AG09309 (cell line): ENCODE results near the gene ZNF652.
"Not testable (repeated sequence)": the region's sequence is repeated elsewhere in the genome, so short reads cannot be mapped to it uniquely, and the experiment has no call there.

Experiments
- DNase-seq: peaks from one replicate; pipeline ENCODE4 v3.0.0-alpha.2; 2010; ENCODE audit warnings: low read depth
- H3K4me3 ChIP-seq: 2 replicates; pipeline ENCODE4 v1.5.1; 2011; ENCODE audit warnings: mild to moderate bottlenecking, low read depth, low read length, moderate library complexity; ENCODE audit not compliant: control insufficient read depth
- CTCF ChIP-seq: IDR thresholded peaks from 2 replicates; pipeline ENCODE4 v1.5.1; 2011; ENCODE audit warnings: mild to moderate bottlenecking, low read depth, low read length, inconsistent platforms; ENCODE audit not compliant: insufficient read depth, control insufficient read depth; ENCODE audit errors: missing control alignments

The ZNF652 gene

GRCh38 chr17:49393491-49394255 is 31.6 kb upstream of the ZNF652 start:
- H3K4me3 ChIP-seq: no peak overlapping the region
- DNase-seq: no peak
- no peak for TF ChIP-seq CTCF

GRCh38 chr17:49390548-49391324 is 28.7 kb upstream of the ZNF652 start:
- DNase-seq: no peak
- TF ChIP-seq CTCF: no peak
- H3K4me3 ChIP-seq: no peak overlapping the region

DNA sequence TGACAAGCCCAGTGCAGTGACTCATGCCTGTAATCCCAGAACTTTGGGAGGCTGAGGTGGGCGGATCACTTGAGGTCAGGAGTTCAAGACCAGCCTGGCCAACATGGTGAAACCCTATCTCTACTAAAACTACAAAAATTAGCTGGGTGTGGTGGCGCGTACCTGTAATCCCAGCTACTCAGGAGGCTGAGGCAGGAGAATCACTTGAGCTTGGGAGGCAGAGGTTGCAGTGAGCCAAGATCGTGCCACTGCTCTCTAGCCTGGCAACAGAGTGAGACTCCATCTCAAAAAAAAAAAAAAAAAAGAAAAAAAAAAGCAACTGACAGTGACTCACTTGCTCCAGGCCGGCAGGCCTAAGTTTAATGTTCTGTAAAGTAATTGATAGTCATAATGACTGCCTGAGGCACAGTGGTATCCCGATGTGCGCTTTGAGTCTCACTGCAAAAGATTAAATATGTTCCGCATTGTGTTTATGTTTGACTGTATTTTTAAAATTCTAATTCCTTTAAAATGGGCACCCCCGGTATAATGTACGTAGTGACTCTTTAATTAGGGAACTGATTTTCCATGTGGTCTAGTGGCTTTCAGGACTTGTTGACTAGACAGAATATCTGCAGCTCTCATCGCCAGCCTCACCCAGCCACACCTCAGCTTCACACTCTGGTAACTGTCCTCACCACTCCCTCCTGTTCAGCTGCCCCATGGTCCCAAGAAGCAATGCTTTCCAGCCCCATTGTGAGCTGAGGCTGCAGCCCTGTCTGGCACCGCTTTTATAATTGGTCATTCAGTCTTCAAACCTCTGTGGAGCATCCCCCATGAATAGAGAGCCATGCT is 27.7 kb upstream of the ZNF652 start:
- DNase-seq: peak; percentile 20
- H3K4me3 ChIP-seq: not testable (repeated sequence)

- no peak overlapping the region for H3K4me3 ChIP-seq
- no peak for DNase-seq
- TF ChIP-seq CTCF: no peak
These were observed 26.9 kb upstream of the ZNF652 start for GRCh38 chr17:49388692-49389513.

DNA sequence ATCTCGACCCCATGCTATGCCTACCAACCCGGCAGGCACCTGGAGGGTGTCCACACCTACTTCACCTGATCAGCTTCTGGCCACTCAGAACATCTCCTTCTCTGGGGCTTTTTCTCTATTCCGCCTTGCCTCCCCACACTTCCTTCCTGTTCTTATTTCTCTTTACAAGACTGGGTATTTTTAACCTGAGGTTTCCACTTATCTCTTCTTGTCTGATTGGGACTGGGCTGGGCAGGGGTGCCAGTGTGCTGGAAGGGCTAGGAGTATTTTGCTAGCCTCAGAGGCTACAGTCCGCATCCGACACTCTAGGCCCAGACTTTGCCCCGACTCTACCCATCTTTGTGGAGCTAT is 26.2 kb upstream of the ZNF652 start:
- no peak for TF ChIP-seq CTCF
- no peak overlapping the region for H3K4me3 ChIP-seq
- no peak for DNase-seq

DNA sequence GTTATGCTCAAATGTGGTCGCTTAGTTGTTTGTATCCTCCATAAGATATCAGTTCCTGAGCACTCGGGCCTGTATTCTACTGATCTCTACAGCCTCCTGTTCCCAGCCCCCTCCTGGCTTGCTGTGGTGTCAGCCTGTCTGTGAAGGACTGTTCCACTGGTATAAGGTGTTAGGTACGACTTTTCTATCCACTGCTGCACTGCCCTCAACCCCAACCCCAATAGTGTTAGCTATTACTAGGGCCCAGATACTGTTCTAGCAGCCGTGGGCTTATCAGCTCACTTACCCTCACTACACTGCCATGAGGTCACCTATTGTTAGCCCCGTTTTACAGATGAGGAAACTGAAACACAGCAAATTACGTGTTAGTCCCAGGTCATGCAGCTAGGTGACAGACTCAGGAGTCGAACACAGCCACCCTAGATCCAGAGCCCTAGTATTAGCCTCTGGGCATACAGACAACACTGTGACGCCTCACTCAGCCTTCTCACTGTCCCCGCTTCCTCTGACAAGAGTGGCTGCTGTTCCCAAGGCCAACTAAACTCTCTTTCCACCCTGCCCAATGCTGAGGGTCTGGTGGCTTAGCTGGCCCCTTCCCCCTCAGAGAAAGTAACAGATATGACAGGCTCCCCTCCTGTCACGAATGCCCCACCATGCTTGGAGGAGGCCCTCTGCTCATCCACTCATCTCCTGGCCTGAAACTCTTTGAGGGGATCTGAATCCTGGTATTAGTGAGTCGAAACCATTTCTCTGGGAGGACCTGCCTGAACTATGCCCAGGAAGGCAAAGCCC is 25.6 kb upstream of the ZNF652 start:
- TF ChIP-seq CTCF: no peak

More for the DNA sequence above, 25.6 kb upstream of the ZNF652 start:
- no peak overlapping the region for H3K4me3 ChIP-seq
- DNase-seq: no peak
